Measurements from ENCODE around the gene ZFHX3.

DNA sequence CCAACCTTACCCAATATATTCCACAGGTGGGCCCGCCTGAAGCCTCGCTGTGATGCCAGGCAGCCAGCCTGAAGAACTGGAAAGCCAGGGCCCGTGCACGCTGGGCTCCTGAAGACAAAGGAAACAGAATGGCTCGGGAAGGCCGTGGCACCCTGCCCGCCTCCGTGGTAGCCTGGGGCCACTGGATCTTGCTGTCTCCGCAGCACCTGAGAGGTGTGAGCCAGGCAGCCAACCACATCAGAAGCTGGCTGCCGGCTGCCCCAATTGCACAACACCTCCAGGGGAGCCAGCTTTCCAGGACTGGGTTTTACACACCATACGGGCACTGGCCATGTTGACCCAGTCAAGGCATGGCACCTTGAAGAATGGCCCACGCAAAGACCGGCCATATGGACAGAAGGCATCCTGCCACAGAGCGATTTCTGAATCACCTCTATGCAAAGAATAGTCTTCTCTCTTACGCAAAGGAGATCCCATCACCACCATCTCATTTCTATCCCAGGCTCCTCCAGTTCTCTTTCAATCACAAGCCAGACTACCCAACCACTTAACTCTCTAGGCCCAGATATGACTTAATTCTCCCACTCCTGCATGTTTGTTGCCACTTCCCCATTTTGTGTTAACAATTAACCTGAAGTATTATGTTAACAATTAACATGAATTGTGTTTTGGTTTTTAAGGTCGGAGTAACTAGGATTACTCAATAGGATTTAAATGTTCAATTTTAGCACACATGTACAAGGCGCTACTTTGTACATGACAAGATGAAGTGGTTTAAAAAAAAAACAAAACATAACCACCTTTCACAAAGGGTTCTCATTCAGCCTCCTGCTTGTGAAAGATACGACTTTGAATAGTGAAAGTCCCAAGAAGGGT is 32.1 kb downstream of the ZFHX3 start:
- TF ChIP-seq, protein P1, sequence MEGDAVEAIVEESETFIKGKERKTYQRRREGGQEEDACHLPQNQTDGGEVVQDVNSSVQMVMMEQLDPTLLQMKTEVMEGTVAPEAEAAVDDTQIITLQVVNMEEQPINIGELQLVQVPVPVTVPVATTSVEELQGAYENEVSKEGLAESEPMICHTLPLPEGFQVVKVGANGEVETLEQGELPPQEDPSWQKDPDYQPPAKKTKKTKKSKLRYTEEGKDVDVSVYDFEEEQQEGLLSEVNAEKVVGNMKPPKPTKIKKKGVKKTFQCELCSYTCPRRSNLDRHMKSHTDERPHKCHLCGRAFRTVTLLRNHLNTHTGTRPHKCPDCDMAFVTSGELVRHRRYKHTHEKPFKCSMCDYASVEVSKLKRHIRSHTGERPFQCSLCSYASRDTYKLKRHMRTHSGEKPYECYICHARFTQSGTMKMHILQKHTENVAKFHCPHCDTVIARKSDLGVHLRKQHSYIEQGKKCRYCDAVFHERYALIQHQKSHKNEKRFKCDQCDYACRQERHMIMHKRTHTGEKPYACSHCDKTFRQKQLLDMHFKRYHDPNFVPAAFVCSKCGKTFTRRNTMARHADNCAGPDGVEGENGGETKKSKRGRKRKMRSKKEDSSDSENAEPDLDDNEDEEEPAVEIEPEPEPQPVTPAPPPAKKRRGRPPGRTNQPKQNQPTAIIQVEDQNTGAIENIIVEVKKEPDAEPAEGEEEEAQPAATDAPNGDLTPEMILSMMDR (IDR thresholded peaks at IDR 0.05; ENCODE audit: extremely low read depth in 1 of 2, insufficient read depth in 1 of 2, low read depth in 1 of 2, low read length in 2 of 2), result no peak
- TF ChIP-seq POLR2AphosphoS5 (IDR thresholded peaks at IDR 0.05; ENCODE audit: insufficient read depth, low read depth, low read length) (no peak), MYC (IDR thresholded peaks at IDR 0.05; ENCODE audit: low read depth, low read length) (no peak), POLR2A (IDR thresholded peaks at IDR 0.05; ENCODE audit: low read depth, low read length) (no peak), EZH2 (IDR thresholded peaks at IDR 0.05; ENCODE audit: borderline replicate concordance, low read depth, low read length, severe bottlenecking) (no peak)
- TF ChIP-seq, protein P2, sequence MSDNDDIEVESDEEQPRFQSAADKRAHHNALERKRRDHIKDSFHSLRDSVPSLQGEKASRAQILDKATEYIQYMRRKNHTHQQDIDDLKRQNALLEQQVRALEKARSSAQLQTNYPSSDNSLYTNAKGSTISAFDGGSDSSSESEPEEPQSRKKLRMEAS (IDR thresholded peaks at IDR 0.05; ENCODE audit: insufficient read depth, insufficient read length), result no peak

Data from endothelial cell of umbilical vein (primary cell).